GM12878 (cell line): ENCODE measurements around the gene PHF11. TPM values are rescaled to one million over a fixed set of nuclear protein-coding genes. Genes with fewer than 3 reads are reported as not detected.

Experiments used
- ATAC-seq: fragments of 200-7000 bp; cut with Tn5 transposase; 3 replicates; pipeline ENCODE4 v1.9.1; 2020; ENCODE audit warnings: mild to moderate bottlenecking, moderate library complexity
- BruUV-seq: library from RNA; stranded (reverse); fragments of 400-500 nt; replicated peaks from 2 replicates; lab custom pipeline; 2021; lab: Mats Ljungman, UMichigan
- CTCF ChIA-PET: fragments of 300-600 bp; sonication (Branson Sonifier 250); formaldehyde crosslinking; extraction: SDS; loops from one replicate; lab custom pipeline; 2021; ENCODE audit warnings: inconsistent platforms; lab: Yijun Ruan, JAX
- POLR2A ChIA-PET: fragments of 350-600 bp; formaldehyde crosslinking; extraction: SDS; loops from one replicate; lab custom pipeline; 2021; ENCODE audit warnings: inconsistent platforms; lab: Charles Lee
- RAD21 ChIA-PET: fragments of 300-600 bp; sonication (Branson Sonifier 250); formaldehyde crosslinking; loops from one replicate; lab custom pipeline; 2023; ENCODE audit warnings: antibody characterized with exemption; ENCODE audit not compliant: unreplicated experiment; lab: Charles Lee
- SMC1A ChIA-PET: fragments of 300-600 bp; sonication (Branson Sonifier 250); formaldehyde crosslinking; loops from one replicate; lab custom pipeline; 2023; ENCODE audit not compliant: unreplicated experiment, uncharacterized antibody; lab: Charles Lee
- DNase-seq: peaks from one replicate; pipeline ENCODE4 v3.0.0-alpha.2; 2011; ENCODE audit warnings: low read depth, low spot score
- FAIRE-seq: peaks from 3 replicates; lab custom pipeline; 2011; peaks lifted over from hg19 to GRCh38; lab: Jason Lieb, UNC
- H2AFZ ChIP-seq: 2 replicates; pipeline ENCODE4 v1.6.0; 2011; ENCODE audit warnings: low read depth, low read length, control low read depth; ENCODE audit not compliant: control insufficient read depth
- H3K27ac ChIP-seq: 2 replicates; pipeline ENCODE4 v1.5.1; 2011; ENCODE audit warnings: control low read depth; ENCODE audit not compliant: control insufficient read depth, insufficient read depth
- H3K27me3 ChIP-seq, 2 experiments: replicated peaks in 1 of 2; 2 replicates each; pipeline versions ENCODE4 v1.6.0 to v1.6.1; 2011; ENCODE audit warnings: low read length in 1 of 2; ENCODE audit not compliant: control insufficient read depth in 2 of 2, insufficient read depth in 2 of 2
- H3K36me3 ChIP-seq, 2 experiments: 2 replicates each; pipeline ENCODE4 v1.5.1; 2011; ENCODE audit warnings: low read length in 1 of 2; ENCODE audit not compliant: control insufficient read depth in 2 of 2, insufficient read depth in 2 of 2
- H3K4me1 ChIP-seq: 2 replicates; pipeline ENCODE4 v1.6.1; 2011; ENCODE audit warnings: mild to moderate bottlenecking, low read length, moderate library complexity, mixed read lengths; ENCODE audit not compliant: control insufficient read depth, insufficient read depth
- H3K4me2 ChIP-seq: 2 replicates; pipeline ENCODE4 v1.6.0; 2011; ENCODE audit warnings: control low read depth; ENCODE audit not compliant: control insufficient read depth, insufficient read depth
- H3K4me3 ChIP-seq: fragments of 200-600 bp; sonication (generic); 2 replicates; pipeline ENCODE4 v1.5.1; 2016
- H3K79me2 ChIP-seq: 2 replicates; pipeline ENCODE4 v1.6.0; 2011; ENCODE audit warnings: low read length; ENCODE audit not compliant: control insufficient read depth, insufficient read depth
- H3K9ac ChIP-seq: 2 replicates; pipeline ENCODE4 v1.8.0; 2011; ENCODE audit warnings: low read length, control low read depth, mixed read lengths; ENCODE audit not compliant: control insufficient read depth, insufficient read depth
- H3K9me3 ChIP-seq: replicated peaks from 3 replicates; pipeline ENCODE4 v1.5.1; 2011; ENCODE audit warnings: mild to moderate bottlenecking, low read length; ENCODE audit not compliant: control insufficient read depth, insufficient read depth
- H4K20me1 ChIP-seq: 2 replicates; pipeline ENCODE4 v1.6.0; 2011; ENCODE audit not compliant: control insufficient read depth, insufficient read depth
- CBX3 ChIP-seq: fragments of 200-600 bp; sonication (generic); IDR thresholded peaks from 2 replicates; pipeline ENCODE4 v1.6.1; 2016; ENCODE audit warnings: low read depth, borderline replicate concordance
- E2F8 ChIP-seq: fragments of 450-650 bp; IDR thresholded peaks from 2 replicates; pipeline ENCODE4 v1.6.1; 2018; ENCODE audit warnings: mild to moderate bottlenecking, low read depth, moderate library complexity; ENCODE audit not compliant: partially characterized antibody
- NKRF ChIP-seq: fragments of 450-650 bp; conservative IDR thresholded peaks from 2 replicates; pipeline ENCODE4 v1.6.1; 2017; ENCODE audit warnings: mild to moderate bottlenecking, moderate library complexity
- PRDM15 ChIP-seq: fragments of 450-650 bp; formaldehyde crosslinking; IDR thresholded peaks from 2 replicates; pipeline ENCODE4 v1.4.0; 2020; ENCODE audit warnings: mild to moderate bottlenecking, moderate library complexity
- SMAD1 ChIP-seq: fragments of 450-650 bp; IDR thresholded peaks from 2 replicates; pipeline ENCODE4 v1.6.1; 2018; ENCODE audit warnings: mild to moderate bottlenecking, low read depth; ENCODE audit not compliant: partially characterized antibody
- SREBF2 ChIP-seq: IDR thresholded peaks from 2 replicates; pipeline ENCODE4 v1.6.1; 2012; ENCODE audit warnings: mild to moderate bottlenecking, low read length
- WRNIP1 ChIP-seq: IDR thresholded peaks from 2 replicates; pipeline ENCODE4 v1.6.1; 2011; ENCODE audit warnings: low read depth, low read length, improper control_type of control experiment, borderline replicate concordance
- ZNF24 ChIP-seq: fragments of 450-650 bp; IDR thresholded peaks from 2 replicates; pipeline ENCODE4 v1.6.1; 2017; ENCODE audit warnings: antibody characterized with exemption, mild to moderate bottlenecking
- ZNF274 ChIP-seq: IDR thresholded peaks from one replicate; pipeline ENCODE4 v1.8.0; 2011; ENCODE audit not compliant: insufficient read length, insufficient read depth
- WGBS: methylation state at CpG from one replicate; pipeline ENCODE4 v1.1.6; 2016; ENCODE audit warnings: low lambda C conversion rate; ENCODE audit not compliant: insufficient replicate concordance, insufficient coverage; ENCODE audit errors: missing lambda C conversion rate; 5-methylcytosine and 5-hydroxymethylcytosine counted together
- in situ Hi-C: fragments of 300-500 bp; cut with MboI; formaldehyde crosslinking; loops from 9 replicates; pipeline ENCODE4 v1.14.3; 2018; ENCODE audit warnings: mixed read lengths
- intact Hi-C: fragments of 100-400 bp; cut with micrococcal nuclease; formaldehyde crosslinking; loops from one replicate; pipeline ENCODE4 v1.14.2; 2022; ENCODE audit not compliant: unreplicated experiment
- polyA plus RNA-seq, 11 experiments: library from polyadenylated mRNA; depleted of rRNA in 4 of 11; unstranded in 6 of 11; stranded (reverse) in 5 of 11; fragments of >200 nt; fragmentation: Nextera tagmentation in 4 of 11; fragmentation: Illumina TruSeq in 1 of 11; extraction: Ambion mirVana in 4 of 11; extraction: Trizol in 1 of 11; gene quantifications; 1 replicate in 1 of 11; 2 replicates in 10 of 11; pipeline versions ENCODE4 v1.2.1 to v1.2.3, GENCODE V29; 2011 to 2016; ENCODE audit warnings: inconsistent platforms in 2 of 11, missing spikeins in 2 of 11, low read depth in 1 of 11
- total RNA-seq, 4 experiments: library from RNA; depleted of rRNA in 3 of 4; stranded (reverse); fragments of >200 nt in 3 of 4; fragmentation: Illumina TruSeq in 1 of 4; extraction: Trizol in 1 of 4; gene quantifications; 2 replicates each; pipeline versions ENCODE4 v1.2.1 to v1.2.3, GENCODE V29; 2013 to 2021

The PHF11 gene
- total and polyA plus RNA-seq, 10 of the 15 experiments (the other 5 are each of a cell fraction or from before 2014, with no cell fraction given): 16.9 to 77.3 (median 32.7) TPM

- FAIRE-seq (no peak), ATAC-seq (no peak), DNase-seq (no peak)
- intact Hi-C loops: no loop called here
- ChIA-PET RAD21 (no interaction called here), CTCF (no interaction called here), POLR2A (no interaction called here), SMC1A (interaction anchor here (1.7 kb wide), 1 partner anchor 18 kb away, joined by 3 read pairs; no protein-coding TSS in a partner anchor)
- no peak for TF ChIP-seq ZNF24
- TF ChIP-seq WRNIP1: no peak
- H3K4me1 ChIP-seq: no peaks in the 10 kb centered on the region
- H3K27me3 ChIP-seq: no peaks in the 10 kb centered on the region
- BruUV-seq: no TSS peak
- no peak overlapping the region for H3K4me2 ChIP-seq
- peaks cover 0 to 14% of the 10 kb centered on the region in 2 experiments; a peak in 3 of 4 replicates for H3K36me3 ChIP-seq
- H2AFZ ChIP-seq: no peak overlapping the region
- H3K9ac ChIP-seq: no peak overlapping the region
- no peak overlapping the region for H3K4me3 ChIP-seq
- in situ Hi-C loops: no loop called here
- no peaks in the 10 kb centered on the region for H4K20me1 ChIP-seq
- H3K27ac ChIP-seq: no peak overlapping the region
- H3K9me3 ChIP-seq: no peaks in the 10 kb centered on the region
- H3K79me2 ChIP-seq: no peaks in the 10 kb centered on the region
- 97% methylated on average over 4 of the region's 4 CpGs for WGBS
Observed at GRCh38 chr13:49545661-49546060, 49.9 kb downstream of the PHF11 start.

- no peak overlapping the region for H3K27ac ChIP-seq
- ATAC-seq (no peak), FAIRE-seq (no peak), DNase-seq (no peak)
- peaks cover 0 to 14% of the 10 kb centered on the region in 2 experiments for H3K36me3 ChIP-seq
- CTCF ChIA-PET: no interaction called here
- no peak overlapping the region for H3K4me2 ChIP-seq
- no peak overlapping the region for H2AFZ ChIP-seq
- H3K9me3 ChIP-seq: no peaks in the 10 kb centered on the region
- intact Hi-C loops (no loop called here), in situ Hi-C loops (no loop called here)
- SMC1A ChIA-PET: interaction anchor here (1.7 kb wide), 1 partner anchor 18 kb away, joined by 3 read pairs; no protein-coding TSS in a partner anchor
- no peaks in the 10 kb centered on the region for H3K79me2 ChIP-seq
- no peaks in the 10 kb centered on the region for H4K20me1 ChIP-seq
- H3K9ac ChIP-seq: no peak overlapping the region
- no peaks in the 10 kb centered on the region for H3K4me1 ChIP-seq
- no TSS peak for BruUV-seq
- 97% methylated on average over 9 of the region's 9 CpGs for WGBS
- no peak overlapping the region for H3K4me3 ChIP-seq
- POLR2A ChIA-PET: no interaction called here
- H3K27me3 ChIP-seq: no peaks in the 10 kb centered on the region
- RAD21 ChIA-PET: no interaction called here
- no peak for TF ChIP-seq SREBF2
- no peak for TF ChIP-seq ZNF274
- TF ChIP-seq NKRF: no peak
- no peak for TF ChIP-seq SMAD1
- no peak for TF ChIP-seq PRDM15 (CRISPR knock-in tag)
- no peak for TF ChIP-seq E2F8
- TF ChIP-seq CBX3: no peak
Observed at GRCh38 chr13:49546561-49546960, 50.8 kb downstream of the PHF11 start.
